Measurements from ENCODE around the gene ATP5MC2. TPM values are rescaled to one million over a fixed set of nuclear protein-coding genes. Genes with fewer than 3 reads are reported as not detected.
"Not testable (repeated sequence)": the region's sequence is repeated elsewhere in the genome, so short reads cannot be mapped to it uniquely, and the experiment has no call there.

The ATP5MC2 gene
- total RNA-seq, 1 donor from 2014 or later: 461 TPM

GRCh38 chr12:53657041-53657440 lies 18.8 kb downstream of the ATP5MC2 start:
- Histone ChIP-seq H3K27ac (no peak overlapping the region), H3K27me3 (no peaks in the 10 kb centered on the region), H4K20me1 (ENCODE audit: low read depth) (no peaks in the 10 kb centered on the region), H2AFZ (replicated peaks) (no peak overlapping the region), H3K4me2 (no peak overlapping the region), H3K36me3 (no peaks in the 10 kb centered on the region), H3K9ac (no peak overlapping the region), H3F3A (ENCODE audit: low read depth) (peaks cover 50% of the 10 kb centered on the region), H3K4me3 (no peak overlapping the region), H3K4me1 (peaks cover 29% of the 10 kb centered on the region), H3K79me2 (ENCODE audit: low read depth) (no peaks in the 10 kb centered on the region), H3K9me3 (ENCODE audit: low read depth) (no peaks in the 10 kb centered on the region)
- no peak for DNase-seq (ENCODE audit: low spot score)
- no peaks in the 10 kb centered on the region for H3K9me3 Mint-ChIP-seq
- H3K27me3 Mint-ChIP-seq (ENCODE audit: insufficient read depth, low read depth): peaks cover 5% of the 10 kb centered on the region
- TF ChIP-seq EZH2phosphoT487 (IDR thresholded peaks at IDR 0.05) (no peak), EZH2 (IDR thresholded peaks at IDR 0.05) (no peak)
- no peak overlapping the region for H3K4me3 Mint-ChIP-seq
- H3K27ac Mint-ChIP-seq: no peak overlapping the region
- H3K4me1 Mint-ChIP-seq: peaks cover 19% of the 10 kb centered on the region
- H3K36me3 Mint-ChIP-seq: peaks cover 9% of the 10 kb centered on the region

GRCh38 chr12:53653595-53653994 lies 22.3 kb downstream of the ATP5MC2 start:
- no peak overlapping the region for H3K4me3 Mint-ChIP-seq
- Histone ChIP-seq H3F3A (ENCODE audit: low read depth) (peaks cover 24% of the 10 kb centered on the region), H3K27me3 (no peaks in the 10 kb centered on the region), H3K9me3 (ENCODE audit: low read depth) (no peaks in the 10 kb centered on the region), H3K4me1 (peaks cover 11% of the 10 kb centered on the region), H3K79me2 (ENCODE audit: low read depth) (no peaks in the 10 kb centered on the region), H3K4me2 (no peak overlapping the region), H3K9ac (no peak overlapping the region), H2AFZ (replicated peaks) (no peak overlapping the region), H3K36me3 (no peaks in the 10 kb centered on the region), H3K4me3 (no peak overlapping the region), H4K20me1 (ENCODE audit: low read depth) (no peaks in the 10 kb centered on the region), H3K27ac (no peak overlapping the region)
- peaks cover 5% of the 10 kb centered on the region for H3K27me3 Mint-ChIP-seq (ENCODE audit: insufficient read depth, low read depth)
- TF ChIP-seq CTCF (IDR thresholded peaks at IDR 0.05) (no peak), EZH2phosphoT487 (IDR thresholded peaks at IDR 0.05) (no peak), EZH2 (IDR thresholded peaks at IDR 0.05) (no peak)
- H3K36me3 Mint-ChIP-seq: peaks cover 2% of the 10 kb centered on the region
- no peaks in the 10 kb centered on the region for H3K9me3 Mint-ChIP-seq
- DNase-seq (ENCODE audit: low spot score): no peak
- peaks cover 6% of the 10 kb centered on the region for H3K4me1 Mint-ChIP-seq
- no peak overlapping the region for H3K27ac Mint-ChIP-seq

- Histone ChIP-seq H3K4me1 (no peaks in the 10 kb centered on the region), H3K9me3 (ENCODE audit: low read depth) (no peaks in the 10 kb centered on the region), H3K27ac (no peak overlapping the region), H3K27me3 (no peaks in the 10 kb centered on the region), H3K36me3 (no peaks in the 10 kb centered on the region), H3F3A (ENCODE audit: low read depth) (peaks cover 11% of the 10 kb centered on the region), H2AFZ (replicated peaks) (no peak overlapping the region), H3K4me2 (no peak overlapping the region), H3K9ac (no peak overlapping the region), H4K20me1 (ENCODE audit: low read depth) (no peaks in the 10 kb centered on the region), H3K79me2 (ENCODE audit: low read depth) (no peaks in the 10 kb centered on the region), H3K4me3 (no peak overlapping the region)
- Mint-ChIP-seq H3K27ac (no peak overlapping the region), H3K4me1 (peaks cover 2% of the 10 kb centered on the region), H3K9me3 (no peaks in the 10 kb centered on the region), H3K27me3 (ENCODE audit: insufficient read depth, low read depth) (peaks cover 5% of the 10 kb centered on the region), H3K36me3 (peaks cover 2% of the 10 kb centered on the region), H3K4me3 (no peak overlapping the region)
- no peak for TF ChIP-seq EZH2phosphoT487 (IDR thresholded peaks at IDR 0.05)
- no peak for TF ChIP-seq CTCF (IDR thresholded peaks at IDR 0.05)
- no peak for TF ChIP-seq EZH2 (IDR thresholded peaks at IDR 0.05)
- DNase-seq (ENCODE audit: low spot score): no peak
Observed at GRCh38 chr12:53652366-53652765, 23.5 kb downstream of the ATP5MC2 start.

- H3K27me3 ChIP-seq: no peaks in the 10 kb centered on the region
- TF ChIP-seq CTCF (IDR thresholded peaks at IDR 0.05) (no peak), EZH2phosphoT487 (IDR thresholded peaks at IDR 0.05) (no peak), EZH2 (IDR thresholded peaks at IDR 0.05) (no peak)
- H3K9me3 ChIP-seq (ENCODE audit: low read depth): no peaks in the 10 kb centered on the region
- Mint-ChIP-seq H3K27ac (no peak overlapping the region), H3K4me3 (no peak overlapping the region), H3K4me1 (peaks cover 2% of the 10 kb centered on the region), H3K36me3 (peaks cover under 1% of the 10 kb centered on the region), H3K9me3 (no peaks in the 10 kb centered on the region), H3K27me3 (ENCODE audit: insufficient read depth, low read depth) (peaks cover 5% of the 10 kb centered on the region)
- H4K20me1 ChIP-seq (ENCODE audit: low read depth): no peaks in the 10 kb centered on the region
- no peaks in the 10 kb centered on the region for H3K36me3 ChIP-seq
- no peak overlapping the region for H3K4me2 ChIP-seq
- H3K4me1 ChIP-seq: no peaks in the 10 kb centered on the region
- no peak overlapping the region for H3K9ac ChIP-seq
- no peak overlapping the region for H3K27ac ChIP-seq
- H3K4me3 ChIP-seq: no peak overlapping the region
- DNase-seq (ENCODE audit: low spot score): no peak
- H2AFZ ChIP-seq (replicated peaks): no peak overlapping the region
- no peaks in the 10 kb centered on the region for H3K79me2 ChIP-seq (ENCODE audit: low read depth)
- H3F3A ChIP-seq (ENCODE audit: low read depth): peaks cover 5% of the 10 kb centered on the region
Observed at GRCh38 chr12:53651737-53652136, 24.1 kb downstream of the ATP5MC2 start.

- not testable (repeated sequence) for H3K4me1 Mint-ChIP-seq; H4K20me1 ChIP-seq (ENCODE audit: low read depth); H3K4me2 ChIP-seq; H3K4me3 Mint-ChIP-seq; H3K9ac ChIP-seq; H3K4me3 ChIP-seq; DNase-seq (ENCODE audit: low spot score); H3K79me2 ChIP-seq (ENCODE audit: low read depth); H3K27ac Mint-ChIP-seq; H3K27ac ChIP-seq; H3K4me1 ChIP-seq; H3F3A ChIP-seq (ENCODE audit: low read depth); H2AFZ ChIP-seq (replicated peaks); H3K27me3 ChIP-seq; H3K27me3 Mint-ChIP-seq (ENCODE audit: insufficient read depth, low read depth); H3K9me3 ChIP-seq (ENCODE audit: low read depth); H3K36me3 ChIP-seq; H3K36me3 Mint-ChIP-seq; H3K9me3 Mint-ChIP-seq
Observed at GRCh38 chr12:53646300-53646699, 29.6 kb downstream of the ATP5MC2 start.

Measured in neural progenitor cell (in vitro differentiated cells).